Neuronal stem cell (in vitro differentiated cells): ENCODE measurements around the gene MYOF.

ENCODE experiments used
- DNase-seq: peaks from one replicate; pipeline ENCODE4 v3.0.0-alpha.2; 2013; ENCODE audit warnings: low spot score
- H2AFZ ChIP-seq: one replicate; pipeline ENCODE4 v1.6.1; 2013; ENCODE audit warnings: mild to moderate bottlenecking, low read length, inconsistent platforms
- H2AK5ac ChIP-seq: 2 replicates; pipeline ENCODE4 v1.6.1; 2013; ENCODE audit warnings: low read depth, mild to moderate bottlenecking, inconsistent platforms, low read length, moderate library complexity, mixed read lengths
- H2BK120ac ChIP-seq: 2 replicates; pipeline ENCODE4 v1.6.1; 2013; ENCODE audit warnings: low read depth, mild to moderate bottlenecking, inconsistent platforms, low read length, moderate library complexity, mixed read lengths
- H2BK12ac ChIP-seq: one replicate; pipeline ENCODE4 v1.6.1; 2013; ENCODE audit warnings: low read length, inconsistent platforms
- H2BK15ac ChIP-seq: 2 replicates; pipeline ENCODE4 v1.6.1; 2013; ENCODE audit warnings: mild to moderate bottlenecking, low read length, inconsistent platforms, mixed read lengths
- H2BK5ac ChIP-seq: one replicate; pipeline ENCODE4 v1.6.1; 2013; ENCODE audit warnings: inconsistent platforms, mild to moderate bottlenecking, low read length, moderate library complexity
- H3K14ac ChIP-seq: one replicate; pipeline ENCODE4 v1.6.1; 2013; ENCODE audit warnings: low read length, inconsistent platforms
- H3K18ac ChIP-seq: 2 replicates; pipeline ENCODE4 v1.6.1; 2013; ENCODE audit warnings: low read length, inconsistent platforms
- H3K23ac ChIP-seq: 2 replicates; pipeline ENCODE4 v1.6.1; 2013; ENCODE audit warnings: low read depth, mild to moderate bottlenecking, mixed read lengths, low read length, inconsistent platforms; ENCODE audit not compliant: poor library complexity
- H3K27ac ChIP-seq: replicated peaks from 3 replicates; pipeline ENCODE4 v1.5.1; 2013; ENCODE audit warnings: low read length, inconsistent platforms
- H3K27me3 ChIP-seq, 3 experiments: 2 replicates each; pipeline ENCODE4 v1.6.1; 2013; ENCODE audit warnings: low read length in 3 of 3, mild to moderate bottlenecking in 2 of 3, inconsistent platforms in 1 of 3, low read depth in 1 of 3, mixed read lengths in 1 of 3, moderate library complexity in 1 of 3; ENCODE audit not compliant: control insufficient read depth in 3 of 3, insufficient read depth in 3 of 3
- H3K36me3 ChIP-seq, 2 donors: replicated peaks in 1 of 2; 2 replicates each; pipeline ENCODE4 v1.6.1; 2013; ENCODE audit warnings: low read length in 2 of 2; ENCODE audit not compliant: control insufficient read depth in 2 of 2, insufficient read depth in 2 of 2
- H3K4ac ChIP-seq: 2 replicates; pipeline ENCODE4 v1.6.1; 2013; ENCODE audit warnings: inconsistent platforms, mild to moderate bottlenecking, low read length, moderate library complexity
- H3K4me1 ChIP-seq, 2 donors: 1 replicate in 1 of 2; 2 replicates in 1 of 2; pipeline ENCODE4 v1.6.1; 2013; ENCODE audit warnings: low read length in 2 of 2, low read depth in 1 of 2; ENCODE audit not compliant: control insufficient read depth in 2 of 2, insufficient read depth in 1 of 2
- H3K4me2 ChIP-seq: one replicate; pipeline ENCODE4 v1.6.1; 2013; ENCODE audit warnings: mild to moderate bottlenecking, low read length, inconsistent platforms; ENCODE audit not compliant: insufficient read depth, poor library complexity, severe bottlenecking
- H3K4me3 ChIP-seq, 2 donors: 2 replicates each; pipeline ENCODE4 v1.5.1; 2013; ENCODE audit warnings: low read length in 2 of 2, mild to moderate bottlenecking in 2 of 2, inconsistent platforms in 1 of 2, moderate library complexity in 1 of 2
- H3K79me1 ChIP-seq: one replicate; pipeline ENCODE4 v1.6.1; 2013; ENCODE audit warnings: low read depth, mild to moderate bottlenecking, inconsistent platforms, low read length, moderate library complexity
- H3K9ac ChIP-seq: one replicate; pipeline ENCODE4 v1.6.1; 2013; ENCODE audit warnings: mild to moderate bottlenecking, low read depth, low read length, inconsistent platforms; ENCODE audit not compliant: poor library complexity
- H3K9me3 ChIP-seq, 2 donors: replicated peaks in 1 of 2; 2 replicates each; pipeline versions ENCODE3 to v1.6.1; 2013; ENCODE audit warnings: low read length in 2 of 2, mild to moderate bottlenecking in 2 of 2, inconsistent platforms in 1 of 2, low read depth in 1 of 2, mixed read lengths in 1 of 2, moderate library complexity in 1 of 2; ENCODE audit not compliant: control insufficient read depth in 2 of 2, insufficient read depth in 1 of 2
- H4K8ac ChIP-seq: one replicate; pipeline ENCODE4 v1.6.1; 2013; ENCODE audit warnings: low read depth, mild to moderate bottlenecking, inconsistent platforms, low read length, moderate library complexity
- H4K91ac ChIP-seq: one replicate; pipeline ENCODE4 v1.6.1; 2013; ENCODE audit warnings: low read length, low read depth, mild to moderate bottlenecking, inconsistent platforms; ENCODE audit not compliant: poor library complexity
- WGBS, 2 donors: extraction: QIAGEN DNeasy Blood & Tissue Kit; methylation state at CpG; one replicate each; pipeline ENCODE4 v1.1.7; 2013; ENCODE audit warnings: missing lambda C conversion rate in 2 of 2, mixed read lengths in 1 of 2; ENCODE audit not compliant: insufficient read length in 2 of 2, insufficient replicate concordance in 1 of 2; ENCODE audit errors: extremely low coverage in 2 of 2; 5-methylcytosine and 5-hydroxymethylcytosine counted together

Gene MYOF

DNA sequence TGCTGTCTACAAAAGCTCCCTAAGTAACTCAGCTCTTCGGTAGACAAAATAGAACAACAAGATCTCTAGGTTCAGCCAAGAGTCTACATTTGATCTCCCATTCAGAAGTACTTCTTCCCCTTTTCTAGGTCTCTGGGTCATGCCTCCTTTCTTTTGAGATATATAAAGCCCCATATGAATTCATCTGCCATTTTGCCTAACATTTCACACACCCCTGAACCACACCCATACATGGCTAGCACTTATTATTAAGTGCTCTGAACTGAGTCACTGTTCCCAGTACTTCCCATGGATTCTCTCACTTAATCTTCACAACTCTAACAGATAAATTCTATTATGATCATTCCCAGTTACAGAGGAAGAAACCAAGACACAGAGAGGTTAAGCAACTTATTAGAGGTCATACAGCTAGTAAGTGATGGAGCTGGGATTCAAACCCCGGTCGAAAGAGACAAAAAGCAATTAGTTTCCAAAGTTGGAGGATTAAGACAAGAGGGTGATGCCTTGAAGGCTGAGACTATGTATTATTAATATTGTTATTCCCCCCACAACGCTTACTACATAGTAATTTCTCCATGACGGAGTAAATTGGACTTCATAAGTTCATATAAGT is 17.3 kb downstream of the MYOF start:
- H2AFZ ChIP-seq, result no peak overlapping the region
- no peak overlapping the region for H2BK120ac ChIP-seq
- H4K91ac ChIP-seq, result no peak overlapping the region
- no peak overlapping the region for H2BK12ac ChIP-seq
- H2BK15ac ChIP-seq, result no peak overlapping the region
- H2BK5ac ChIP-seq, result no peak overlapping the region
- no peak overlapping the region for H3K14ac ChIP-seq
- H3K9ac ChIP-seq, result no peak overlapping the region
- no peak overlapping the region for H2AK5ac ChIP-seq
- H3K18ac ChIP-seq, result no peak overlapping the region
- H3K4me3 ChIP-seq, result no peak overlapping the region
- H3K4me1 ChIP-seq, result peaks cover 6 to 8% of the 10 kb centered on the region in 2 donors
- H3K36me3 ChIP-seq, result no peaks in the 10 kb centered on the region
- H3K27ac ChIP-seq, result no peak overlapping the region
- no peak overlapping the region for H3K4ac ChIP-seq
- no CpG with 5 or more reads among the region's 5 CpGs for WGBS, 2 donors
- no peak overlapping the region for H3K23ac ChIP-seq
- peaks cover 0 to 1% of the 10 kb centered on the region in 2 donors for H3K9me3 ChIP-seq
- no peak for DNase-seq
- H3K27me3 ChIP-seq, result no peaks in the 10 kb centered on the region
- H3K4me2 ChIP-seq, result no peak overlapping the region
- H4K8ac ChIP-seq, result no peak overlapping the region
- no peaks in the 10 kb centered on the region for H3K79me1 ChIP-seq

DNA sequence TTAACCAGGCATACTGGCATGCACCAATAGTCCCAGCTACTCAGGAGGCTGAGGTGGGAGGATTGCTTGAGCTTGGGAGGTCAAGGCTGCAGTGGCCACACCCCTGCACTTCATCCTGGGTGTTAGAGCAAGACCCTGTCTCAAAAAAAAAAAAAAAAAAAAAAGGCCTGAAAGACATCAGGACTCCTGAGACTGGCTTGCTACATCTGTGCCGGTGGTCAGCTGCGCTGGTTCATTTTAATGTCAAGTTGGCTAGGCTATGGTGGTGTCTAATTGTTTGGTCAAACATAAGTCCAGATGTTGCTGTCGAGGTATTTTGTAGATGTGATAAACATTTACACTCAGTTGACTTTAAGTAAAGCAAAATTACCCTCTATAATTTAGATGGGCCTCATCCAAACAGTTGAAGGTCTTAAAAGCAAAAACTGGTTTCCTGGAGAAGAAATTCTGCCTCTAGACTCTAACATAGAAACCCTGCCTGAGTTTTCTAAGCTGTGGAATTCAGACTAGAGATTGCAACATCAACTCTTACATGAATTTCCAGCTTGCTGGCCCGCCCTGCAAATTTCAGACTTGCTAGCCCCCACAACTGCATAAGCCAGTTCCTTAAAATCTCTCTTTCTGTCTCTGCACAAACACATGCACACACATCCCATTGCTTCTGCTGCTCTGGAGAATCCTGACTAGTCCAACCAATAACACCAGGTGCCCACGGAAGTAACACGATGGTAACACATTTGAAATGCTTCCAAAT is 18.2 kb downstream of the MYOF start:
- H2AFZ ChIP-seq, result no peak overlapping the region
- no peak overlapping the region for H2BK5ac ChIP-seq
- H3K79me1 ChIP-seq, result no peaks in the 10 kb centered on the region
- H2AK5ac ChIP-seq, result no peak overlapping the region
- no peak overlapping the region for H3K27ac ChIP-seq
- H3K4me1 ChIP-seq, result peaks cover 11 to 13% of the 10 kb centered on the region in 2 donors
- H3K36me3 ChIP-seq, result no peaks in the 10 kb centered on the region
- no peak overlapping the region for H3K18ac ChIP-seq
- H2BK12ac ChIP-seq, result no peak overlapping the region
- WGBS, 2 donors, result no CpG with 5 or more reads among the region's 6 CpGs
- H2BK15ac ChIP-seq, result no peak overlapping the region
- H4K8ac ChIP-seq, result no peak overlapping the region
- no peaks in the 10 kb centered on the region for H3K9me3 ChIP-seq
- H3K9ac ChIP-seq, result no peak overlapping the region
- no peak overlapping the region for H3K4ac ChIP-seq
- H3K4me2 ChIP-seq, result no peak overlapping the region
- no peak overlapping the region for H3K4me3 ChIP-seq
- H3K23ac ChIP-seq, result no peak overlapping the region
- H3K14ac ChIP-seq, result no peak overlapping the region
- no peaks in the 10 kb centered on the region for H3K27me3 ChIP-seq
- no peak overlapping the region for H4K91ac ChIP-seq
- no peak overlapping the region for H2BK120ac ChIP-seq
- DNase-seq, result no peak

DNA sequence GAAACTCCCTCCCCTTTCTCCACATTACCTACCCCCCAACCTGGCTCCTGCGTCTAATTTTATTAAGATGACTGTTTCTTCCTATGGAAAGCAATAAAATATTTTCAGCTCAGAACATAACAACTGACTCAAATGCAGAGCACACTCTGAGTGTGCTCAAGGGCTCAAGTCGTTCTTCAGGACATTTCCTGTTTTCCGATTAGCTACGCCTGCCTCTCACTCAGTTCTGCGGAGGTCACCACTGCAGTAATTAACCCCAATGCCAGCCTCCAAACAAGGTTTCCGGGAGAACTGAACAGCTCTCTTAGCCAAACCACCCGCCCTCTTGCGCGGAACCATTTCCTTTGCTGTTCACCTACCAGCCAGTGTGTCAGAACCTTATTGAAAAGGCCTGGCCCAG is 19.3 kb downstream of the MYOF start:
- Histone ChIP-seq H3K4me2 (no peak overlapping the region), H3K4ac (no peak overlapping the region), H4K8ac (no peak overlapping the region), H3K36me3 (no peaks in the 10 kb centered on the region), H2AFZ (no peak overlapping the region), H3K9me3 (no peaks in the 10 kb centered on the region), H3K79me1 (no peaks in the 10 kb centered on the region), H2BK120ac (no peak overlapping the region), H3K4me1 (peaks cover 14 to 15% of the 10 kb centered on the region in 2 donors), H2AK5ac (no peak overlapping the region), H2BK15ac (no peak overlapping the region), H3K4me3 (no peak overlapping the region), H3K27me3 (no peaks in the 10 kb centered on the region), H2BK5ac (no peak overlapping the region), H3K18ac (no peak overlapping the region), H3K27ac (no peak overlapping the region), H3K23ac (no peak overlapping the region), H4K91ac (no peak overlapping the region), H3K14ac (no peak overlapping the region), H2BK12ac (no peak overlapping the region), H3K9ac (no peak overlapping the region)
- WGBS, 2 donors, result no CpG with 5 or more reads among the region's 9 CpGs
- DNase-seq, result no peak

DNA sequence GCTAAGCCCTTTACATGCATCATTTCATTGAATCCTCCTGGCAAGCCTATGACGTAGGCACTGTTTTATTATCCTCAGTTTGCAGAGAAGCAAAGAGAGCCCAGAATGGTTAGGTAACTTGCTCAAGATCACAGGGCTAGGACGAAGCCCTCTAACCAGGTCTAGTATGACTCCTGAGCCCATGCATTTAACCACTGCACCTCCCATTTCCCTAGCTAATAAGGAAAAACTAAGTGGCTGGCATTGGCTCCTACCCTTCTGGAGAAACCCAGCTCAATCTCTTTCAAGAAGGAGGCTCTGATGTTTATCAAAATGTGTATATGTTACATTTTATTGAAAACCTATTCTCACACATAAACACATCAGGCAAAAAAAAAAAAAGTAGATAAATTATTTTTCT is 19.8 kb downstream of the MYOF start:
- H3K4me1 ChIP-seq, result peaks cover 14 to 15% of the 10 kb centered on the region in 2 donors

More for the DNA sequence above, 19.8 kb downstream of the MYOF start:
- no peak overlapping the region for H3K4me3 ChIP-seq
- no peak overlapping the region for H3K23ac ChIP-seq
- no peak overlapping the region for H2AK5ac ChIP-seq
- no peak for DNase-seq
- H3K9me3 ChIP-seq, result no peaks in the 10 kb centered on the region
- no peak overlapping the region for H2AFZ ChIP-seq
- H3K4ac ChIP-seq, result no peak overlapping the region
- no peak overlapping the region for H2BK15ac ChIP-seq
- H2BK12ac ChIP-seq, result no peak overlapping the region
- no CpG with 5 or more reads among the region's 2 CpGs for WGBS, 2 donors
- H3K14ac ChIP-seq, result no peak overlapping the region
- H3K27me3 ChIP-seq, result no peaks in the 10 kb centered on the region
- H3K36me3 ChIP-seq, result no peaks in the 10 kb centered on the region
- no peaks in the 10 kb centered on the region for H3K79me1 ChIP-seq
- H4K8ac ChIP-seq, result no peak overlapping the region
- no peak overlapping the region for H2BK120ac ChIP-seq
- H3K18ac ChIP-seq, result no peak overlapping the region
- no peak overlapping the region for H3K4me2 ChIP-seq
- no peak overlapping the region for H2BK5ac ChIP-seq
- no peak overlapping the region for H3K27ac ChIP-seq
- no peak overlapping the region for H4K91ac ChIP-seq
- H3K9ac ChIP-seq, result no peak overlapping the region
